Activated CD8-positive, alpha-beta T cell treated with anti-CD3 and anti-CD28 coated beads for 36 hours (primary cell): ENCODE results near the gene PCSK5. TPM values are rescaled to one million over a fixed set of nuclear protein-coding genes. Genes with fewer than 3 reads are reported as not detected.

Experiments used
- ATAC-seq: fragments of 200-7000 bp; cut with Tn5 transposase; one replicate; pipeline ENCODE4 v1.10.0; 2021; ENCODE audit warnings: mild to moderate bottlenecking, moderate library complexity
- CTCF ChIA-PET: fragments of 350-600 bp; sonication (Branson Sonifier 250); formaldehyde crosslinking; loops from one replicate; lab custom pipeline; 2021; ENCODE audit warnings: antibody characterized with exemption; lab: Charles Lee
- POLR2A ChIA-PET: fragments of 350-600 bp; sonication (Branson Sonifier 250); formaldehyde crosslinking; loops from one replicate; lab custom pipeline; 2021; ENCODE audit warnings: antibody characterized with exemption; lab: Charles Lee
- DNase-seq: peaks from one replicate; pipeline ENCODE4 v3.0.0-alpha.2; 2020
- H3K27ac Mint-ChIP-seq: one replicate; pipeline ENCODE4 v1.8.0; 2021; ENCODE audit warnings: mild to moderate bottlenecking, mixed read lengths
- H3K27me3 Mint-ChIP-seq: one replicate; pipeline ENCODE4 v1.8.0; 2021; ENCODE audit warnings: mixed read lengths
- H3K36me3 Mint-ChIP-seq: one replicate; pipeline ENCODE4 v1.8.0; 2021; ENCODE audit warnings: low read depth, mixed read lengths
- H3K4me1 Mint-ChIP-seq: one replicate; pipeline ENCODE4 v1.8.0; 2021; ENCODE audit warnings: low read depth, mixed read lengths
- H3K4me3 Mint-ChIP-seq: one replicate; pipeline ENCODE4 v1.8.0; 2021; ENCODE audit warnings: mild to moderate bottlenecking, moderate library complexity, mixed read lengths
- H3K9me3 Mint-ChIP-seq: one replicate; pipeline ENCODE4 v1.8.0; 2021; ENCODE audit warnings: mixed read lengths
- CTCF ChIP-seq: fragments of 200-600 bp; IDR thresholded peaks from one replicate; pipeline ENCODE4 v1.8.0; 2022; ENCODE audit warnings: antibody characterized with exemption, mild to moderate bottlenecking
- intact Hi-C: fragments of 100-400 bp; cut with micrococcal nuclease; formaldehyde crosslinking; loops from one replicate; pipeline ENCODE4 v1.10.0; 2022
- total RNA-seq, 2 experiments: library from RNA; stranded (reverse); gene quantifications; one replicate each; pipeline ENCODE4 v1.2.3, GENCODE V29; 2021

PCSK5 gene
- total RNA-seq, 2 experiments from 2014 or later, result 4.7 to 5.2 TPM

DNA sequence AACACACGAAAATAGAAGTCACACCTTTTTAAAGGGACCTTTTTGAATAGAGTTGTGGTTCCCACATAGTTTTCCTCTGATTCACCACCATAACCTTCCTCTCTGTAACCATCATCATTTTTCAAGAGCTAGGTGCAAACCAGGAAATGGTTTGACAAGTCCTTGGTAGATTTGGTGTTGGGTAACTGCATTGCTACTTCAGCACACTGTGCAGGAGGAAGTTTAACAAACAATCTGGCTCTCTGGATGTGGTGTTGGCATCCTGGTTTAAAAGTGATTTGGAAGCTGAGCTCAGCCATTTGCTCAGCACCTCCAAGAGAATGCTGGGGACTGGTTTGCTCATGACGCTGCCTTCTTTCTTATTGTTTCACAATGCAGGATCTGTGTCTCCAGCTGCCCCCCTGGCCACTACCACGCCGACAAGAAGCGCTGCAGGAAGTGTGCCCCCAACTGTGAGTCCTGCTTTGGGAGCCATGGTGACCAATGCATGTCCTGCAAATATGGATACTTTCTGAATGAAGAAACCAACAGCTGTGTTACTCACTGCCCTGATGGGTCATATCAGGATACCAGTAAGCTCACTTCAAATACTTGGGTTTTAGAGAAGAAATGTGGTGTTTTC is 290.7 kb downstream of the PCSK5 start:
- no peak for TF ChIP-seq CTCF
- Mint-ChIP-seq H3K4me1 (peaks cover 15% of the 10 kb centered on the region), H3K4me3 (no peak overlapping the region)

GRCh38 chr9:76181781-76182180 is 291.3 kb downstream of the PCSK5 start:
- H3K9me3 Mint-ChIP-seq, result no peaks in the 10 kb centered on the region
- peaks cover 15% of the 10 kb centered on the region for H3K4me1 Mint-ChIP-seq
- no peak for DNase-seq
- H3K27me3 Mint-ChIP-seq, result no peaks in the 10 kb centered on the region
- no peak for TF ChIP-seq CTCF
- intact Hi-C loops, result no loop called here
- peaks cover 11% of the 10 kb centered on the region for H3K36me3 Mint-ChIP-seq
- no peak overlapping the region for H3K27ac Mint-ChIP-seq
- CTCF ChIA-PET, result interaction anchor here (1.0 kb wide), 1 partner anchor 36 kb away, joined by 3 read pairs; no protein-coding TSS in a partner anchor
- POLR2A ChIA-PET, result interaction anchor here (0.6 kb wide), 1 partner anchor 122 kb away, joined by 4 read pairs; no protein-coding TSS in a partner anchor
- H3K4me3 Mint-ChIP-seq, result no peak overlapping the region
- ATAC-seq, result no peak

More for the DNA sequence above, 290.7 kb downstream of the PCSK5 start:
- Mint-ChIP-seq H3K27ac (peak overlapping the region; percentile 50), H3K36me3 (peaks cover 11% of the 10 kb centered on the region), H3K9me3 (no peaks in the 10 kb centered on the region), H3K27me3 (no peaks in the 10 kb centered on the region)
- no peak for DNase-seq
- intact Hi-C loops, result no loop called here
- ATAC-seq, result peak; percentile 90
- ChIA-PET POLR2A (interaction anchor here (0.6 kb wide), 1 partner anchor 121 kb away, joined by 4 read pairs; no protein-coding TSS in a partner anchor), CTCF (interaction anchor here (1.0 kb wide), 2 partner anchors 36 to 291 kb away, joined by 3 to 4 read pairs; partner anchors contain the start of gene PCSK5)

DNA sequence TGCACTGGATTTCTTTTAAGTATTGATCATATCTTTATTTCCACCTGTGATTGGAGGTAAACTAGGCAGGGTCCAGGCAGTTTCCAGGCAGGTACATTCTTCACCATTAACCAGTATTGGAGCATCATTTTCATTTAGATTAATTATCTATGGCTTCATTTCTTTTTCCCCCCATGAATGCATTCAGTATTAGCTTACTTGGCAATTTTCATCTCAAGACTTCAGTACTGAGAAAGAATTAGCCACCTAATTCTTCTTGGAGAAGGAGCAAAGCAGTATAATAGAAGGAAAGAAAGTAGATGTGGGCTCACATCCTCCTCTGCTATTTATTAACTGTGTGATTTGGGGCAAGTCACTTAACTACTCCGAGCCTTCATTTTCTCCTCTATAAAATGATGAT is 295.0 kb downstream of the PCSK5 start:
- POLR2A ChIA-PET, result no interaction called here
- ATAC-seq, result no peak
- intact Hi-C loops, result no loop called here
- no peak for DNase-seq
- H3K36me3 Mint-ChIP-seq, result peaks cover 17% of the 10 kb centered on the region
- no peak overlapping the region for H3K27ac Mint-ChIP-seq
- no peak overlapping the region for H3K4me3 Mint-ChIP-seq
- H3K4me1 Mint-ChIP-seq, result peaks cover 12% of the 10 kb centered on the region
- CTCF ChIA-PET, result no interaction called here
- H3K9me3 Mint-ChIP-seq, result no peaks in the 10 kb centered on the region
- no peaks in the 10 kb centered on the region for H3K27me3 Mint-ChIP-seq
- TF ChIP-seq CTCF, result no peak

- peaks cover 19% of the 10 kb centered on the region for H3K36me3 Mint-ChIP-seq
- DNase-seq (no peak), ATAC-seq (no peak)
- H3K27me3 Mint-ChIP-seq, result no peaks in the 10 kb centered on the region
- no peak overlapping the region for H3K27ac Mint-ChIP-seq
- no peaks in the 10 kb centered on the region for H3K9me3 Mint-ChIP-seq
- intact Hi-C loops, result no loop called here
- H3K4me1 Mint-ChIP-seq, result no peaks in the 10 kb centered on the region
- H3K4me3 Mint-ChIP-seq, result no peak overlapping the region
- ChIA-PET CTCF (no interaction called here), POLR2A (no interaction called here)
- TF ChIP-seq CTCF, result no peak
These were observed 297.8 kb downstream of the PCSK5 start for GRCh38 chr9:76188286-76188685.

GRCh38 chr9:76188905-76189304 is 298.4 kb downstream of the PCSK5 start:
- Mint-ChIP-seq H3K27me3 (no peaks in the 10 kb centered on the region), H3K9me3 (no peaks in the 10 kb centered on the region), H3K4me1 (no peaks in the 10 kb centered on the region), H3K4me3 (no peak overlapping the region), H3K36me3 (peaks cover 16% of the 10 kb centered on the region), H3K27ac (no peak overlapping the region)
- intact Hi-C loops, result no loop called here
- ChIA-PET POLR2A (no interaction called here), CTCF (no interaction called here)
- DNase-seq (no peak), ATAC-seq (no peak)
- TF ChIP-seq CTCF, result no peak
